Esophagus muscularis mucosa (tissue), 4 donors: ENCODE measurements around the gene SPTLC2. TPM values are rescaled to one million over a fixed set of nuclear protein-coding genes. Genes with fewer than 3 reads are reported as not detected.

Experiments used
- DNase-seq: peaks from one replicate; pipeline ENCODE4 v3.0.0-alpha.2; 2017; ENCODE audit errors: extremely low spot score
- H3K27ac ChIP-seq, 4 donors: fragments of 200-600 bp; sonication (generic); replicated peaks in 1 of 4; 1 replicate in 3 of 4; 2 replicates in 1 of 4; pipeline ENCODE4 v1.5.1; 2016 to 2019; ENCODE audit warnings: mild to moderate bottlenecking in 1 of 4
- H3K27me3 ChIP-seq, 4 donors: fragments of 200-600 bp; sonication (generic); one replicate each; pipeline versions ENCODE4 v1.5.1 to v1.6.0; 2016 to 2019
- H3K36me3 ChIP-seq, 4 donors: fragments of 200-600 bp; sonication (generic); one replicate each; pipeline ENCODE4 v1.5.1; 2016 to 2019
- H3K4me1 ChIP-seq, 4 donors: fragments of 200-600 bp; sonication (generic); one replicate each; pipeline ENCODE4 v1.5.1; 2016 to 2019
- H3K4me3 ChIP-seq, 4 donors: fragments of 200-600 bp; sonication (generic); 1 replicate in 2 of 4; 2 replicates in 2 of 4; pipeline ENCODE4 v1.5.1; 2016 to 2019; ENCODE audit warnings: mild to moderate bottlenecking in 4 of 4, moderate library complexity in 1 of 4
- H3K9me3 ChIP-seq, 4 donors: fragments of 200-600 bp; sonication (generic); 1 replicate in 3 of 4; 2 replicates in 1 of 4; pipeline ENCODE4 v1.5.1; 2016 to 2019
- CTCF ChIP-seq, 3 experiments: fragments of 200-600 bp in 2 of 3; fragments of 450-650 bp in 1 of 3; sonication (generic) in 2 of 3; IDR thresholded peaks; one replicate each; pipeline ENCODE4 v1.5.1; 2017 to 2019; ENCODE audit warnings: antibody characterized with exemption in 3 of 3, mild to moderate bottlenecking in 2 of 3, moderate library complexity in 1 of 3
- EP300 ChIP-seq: sonication (generic); formaldehyde crosslinking; IDR thresholded peaks from one replicate; pipeline ENCODE4 v1.6.1; 2017; ENCODE audit warnings: antibody characterized with exemption
- POLR2A ChIP-seq: fragments of 450-650 bp; IDR thresholded peaks from one replicate; pipeline ENCODE4 v1.6.1; 2017; ENCODE audit warnings: antibody characterized with exemption, moderate library complexity, mild to moderate bottlenecking, low read depth
- POLR2AphosphoS5 ChIP-seq, 2 donors: sonication (generic); formaldehyde crosslinking; IDR thresholded peaks; one replicate each; pipeline ENCODE4 v1.6.1; 2017; ENCODE audit warnings: antibody characterized with exemption in 2 of 2
- WGBS: methylation state at CpG from one replicate; pipeline ENCODE4 v1.1.5; 2018; 5-methylcytosine and 5-hydroxymethylcytosine counted together
- intact Hi-C: fragments of 100-400 bp; cut with DNase I; formaldehyde crosslinking; loops from one replicate; pipeline ENCODE4 v1.15.1; 2023
- total RNA-seq, 4 donors: library from RNA; depleted of rRNA; stranded (reverse); fragments of >200 nt; gene quantifications; one replicate each; pipeline versions ENCODE4 v1.1.0 to v1.2.1, GENCODE V29; 2016

Gene SPTLC2
- total RNA-seq, 4 donors from 2014 or later = 14.5 to 25.3 (median 20.1) TPM

- Histone ChIP-seq H3K36me3 (peaks cover 0 to 31% (median 9%) of the 10 kb centered on the region in 4 donors), H3K4me3 (no peak overlapping the region), H3K27me3 (peaks cover 0 to 4% (median 0%) of the 10 kb centered on the region in 4 donors), H3K27ac (no peak overlapping the region), H3K4me1 (no peaks in the 10 kb centered on the region), H3K9me3 (peaks cover 0 to 6% (median 0%) of the 10 kb centered on the region in 4 donors)
- TF ChIP-seq CTCF (IDR thresholded peaks at IDR 0.05) = no peak
- TF ChIP-seq EP300 = no peak
- TF ChIP-seq POLR2A = no peak
- intact Hi-C loops = no loop called here
- 72% methylated on average over 4 of the region's 4 CpGs for WGBS
- DNase-seq = no peak
Measured at GRCh38 chr14:77505031-77505430, 111.4 kb downstream of the SPTLC2 start.

DNA sequence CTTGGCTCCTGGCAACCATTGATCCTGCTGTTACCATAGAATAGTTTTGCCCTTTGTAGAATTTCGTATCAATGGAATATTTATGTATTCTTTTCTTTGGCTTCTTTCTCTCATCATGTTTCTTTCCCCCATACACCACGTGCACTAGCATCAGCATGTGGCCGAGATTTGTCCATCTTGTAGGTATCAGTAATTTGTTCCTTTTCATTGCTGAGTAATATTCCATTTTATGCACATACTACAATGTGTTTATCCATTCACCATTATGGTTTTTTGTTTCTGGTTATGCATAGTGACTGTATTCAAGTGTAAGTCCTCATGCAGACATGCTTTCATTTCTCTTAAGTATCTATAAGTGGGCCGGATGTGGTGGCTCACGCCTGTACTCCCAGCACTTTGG, 113.3 kb downstream of the SPTLC2 start:
- peaks cover 0 to 6% (median 0%) of the 10 kb centered on the region in 4 donors for H3K9me3 ChIP-seq
- no peak for DNase-seq
- peaks cover 3 to 23% (median 9%) of the 10 kb centered on the region in 4 donors for H3K27me3 ChIP-seq
- intact Hi-C loops = no loop called here
- no peak overlapping the region for H3K4me3 ChIP-seq
- peaks cover 0 to 14% (median 8%) of the 10 kb centered on the region in 4 donors for H3K36me3 ChIP-seq
- TF ChIP-seq POLR2A = no peak
- no peak for TF ChIP-seq CTCF (IDR thresholded peaks at IDR 0.05)
- TF ChIP-seq POLR2AphosphoS5 (IDR thresholded peaks at IDR 0.05) = no peak
- no peak for TF ChIP-seq EP300
- WGBS = 95% methylated on average over 5 of the region's 5 CpGs
- peaks cover 3 to 14% (median 14%) of the 10 kb centered on the region in 4 donors for H3K4me1 ChIP-seq
- H3K27ac ChIP-seq = no peak overlapping the region

DNA sequence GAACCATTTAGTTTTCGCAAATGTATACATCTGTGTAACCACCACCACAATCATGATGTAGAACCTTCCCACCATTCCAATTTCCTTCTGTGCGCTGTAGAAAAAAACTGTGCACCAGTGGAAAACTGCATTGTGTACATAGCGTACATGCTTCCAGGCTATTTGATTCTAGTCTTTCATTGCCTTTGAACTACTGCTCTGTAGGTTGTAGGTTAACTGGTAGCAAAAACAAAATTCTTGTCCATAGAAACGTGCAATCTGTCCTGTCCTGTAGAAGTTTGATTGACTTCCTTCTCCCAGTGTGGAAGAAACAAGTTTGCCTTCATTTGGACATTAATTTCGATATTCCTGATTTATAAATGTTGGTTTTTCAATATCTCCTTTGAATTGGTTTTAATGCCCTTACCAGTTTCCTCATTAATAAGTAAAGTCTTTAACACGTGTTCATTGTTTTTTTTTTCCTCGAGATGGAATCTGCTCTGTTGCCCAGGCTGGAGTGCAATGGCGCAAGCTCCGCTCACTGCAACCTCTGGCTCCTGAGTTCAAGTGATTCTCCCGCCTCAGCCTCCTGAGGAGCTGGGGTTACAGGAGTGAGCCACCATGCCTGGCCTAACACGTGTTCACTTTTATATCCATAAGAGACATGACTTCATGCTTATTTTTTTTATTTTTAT, 114.2 kb downstream of the SPTLC2 start:
- WGBS = 80% methylated on average over 11 of the region's 11 CpGs
- peaks cover 0 to 6% (median 0%) of the 10 kb centered on the region in 4 donors for H3K9me3 ChIP-seq
- peaks cover 7 to 20% (median 18%) of the 10 kb centered on the region in 4 donors for H3K4me1 ChIP-seq

GRCh38 chr14:77498984-77499527, 117.4 kb downstream of the SPTLC2 start:
- no peak for DNase-seq
- Histone ChIP-seq H3K27me3 (peaks cover 6 to 47% (median 13%) of the 10 kb centered on the region in 4 donors), H3K4me3 (peak overlapping the region; percentile 54 to 60 (median 58)), H3K4me1 (peaks cover 7 to 23% (median 18%) of the 10 kb centered on the region in 4 donors), H3K27ac (no peak overlapping the region), H3K9me3 (peaks cover 0 to 6% (median 0%) of the 10 kb centered on the region in 4 donors), H3K36me3 (no peaks in the 10 kb centered on the region)
- WGBS = 38% methylated on average over 8 of the region's 53 CpGs
- TF ChIP-seq POLR2AphosphoS5 (IDR thresholded peaks at IDR 0.05) = no peak
- no peak for TF ChIP-seq CTCF (IDR thresholded peaks at IDR 0.05)
- TF ChIP-seq POLR2A = no peak
- TF ChIP-seq EP300 = no peak
- intact Hi-C loops = no loop called here

More for the DNA sequence above, 114.2 kb downstream of the SPTLC2 start:
- H3K36me3 ChIP-seq = peaks cover 0 to 5% (median 2%) of the 10 kb centered on the region in 4 donors
- peaks cover 6 to 32% (median 13%) of the 10 kb centered on the region in 4 donors for H3K27me3 ChIP-seq
- intact Hi-C loops = no loop called here
- H3K4me3 ChIP-seq = no peak overlapping the region
- no peak for DNase-seq
- no peak overlapping the region for H3K27ac ChIP-seq
- TF ChIP-seq POLR2AphosphoS5 (IDR thresholded peaks at IDR 0.05) = no peak
- TF ChIP-seq POLR2A = no peak
- no peak for TF ChIP-seq EP300
- no peak for TF ChIP-seq CTCF (IDR thresholded peaks at IDR 0.05)
